Common myeloid progenitor, CD34-positive (primary cell): ENCODE data around the gene RTN4IP1.
"Not testable (repeated sequence)": the region's sequence is repeated elsewhere in the genome, so short reads cannot be mapped to it uniquely, and the experiment has no call there.

ENCODE experiments used
- CTCF ChIA-PET: fragments of 350-600 bp; sonication (Branson Sonifier 250); formaldehyde crosslinking; loops from one replicate; lab custom pipeline; 2021; ENCODE audit warnings: antibody characterized with exemption; lab: Charles Lee
- POLR2A ChIA-PET: fragments of 350-600 bp; sonication (Branson Sonifier 250); formaldehyde crosslinking; loops from one replicate; lab custom pipeline; 2021; ENCODE audit warnings: antibody characterized with exemption; lab: Charles Lee
- DNase-seq, 3 donors: peaks; one replicate each; pipeline versions ENCODE4 v3.0.0 to v3.0.0-alpha.2; 2013
- H3K27ac ChIP-seq, 2 experiments: 1 replicate in 1 of 2; 2 replicates in 1 of 2; pipeline ENCODE4 v1.7.0; 2013; ENCODE audit warnings: inconsistent platforms in 2 of 2, low read length in 2 of 2, mild to moderate bottlenecking in 2 of 2, low read depth in 1 of 2, moderate library complexity in 1 of 2; ENCODE audit not compliant: severe bottlenecking in 2 of 2, insufficient read depth in 1 of 2, poor library complexity in 1 of 2
- H3K27me3 ChIP-seq, 5 experiments: replicated peaks in 2 of 5; 1 replicate in 3 of 5; 2 replicates in 2 of 5; pipeline versions ENCODE4 v1.6.1 to v1.7.0; 2013; ENCODE audit warnings: low read length in 4 of 5, mild to moderate bottlenecking in 2 of 5, moderate library complexity in 2 of 5, inconsistent platforms in 1 of 5; ENCODE audit not compliant: insufficient read depth in 5 of 5, control insufficient read depth in 4 of 5
- H3K36me3 ChIP-seq, 4 experiments: 1 replicate in 2 of 4; 2 replicates in 2 of 4; pipeline versions ENCODE4 v1.6.1 to v1.7.0; 2013; ENCODE audit warnings: low read length in 3 of 4, control low read depth in 1 of 4, mild to moderate bottlenecking in 1 of 4; ENCODE audit not compliant: control insufficient read depth in 4 of 4, insufficient read depth in 4 of 4
- H3K4me1 ChIP-seq, 4 experiments: 1 replicate in 3 of 4; 2 replicates in 1 of 4; pipeline versions ENCODE4 v1.6.1 to v1.7.1; 2013; ENCODE audit warnings: low read length in 3 of 4, mild to moderate bottlenecking in 3 of 4, control low read depth in 1 of 4, inconsistent platforms in 1 of 4, moderate library complexity in 1 of 4; ENCODE audit not compliant: control insufficient read depth in 4 of 4, insufficient read depth in 4 of 4; ENCODE audit errors: control extremely low read depth in 1 of 4
- H3K4me3 ChIP-seq, 7 experiments: 1 replicate in 4 of 7; 2 replicates in 3 of 7; pipeline versions ENCODE4 v1.5.1 to v1.7.0; 2013; ENCODE audit warnings: mild to moderate bottlenecking in 7 of 7, low read length in 6 of 7, moderate library complexity in 6 of 7, inconsistent platforms in 2 of 7, low read depth in 2 of 7, control low read depth in 1 of 7; ENCODE audit not compliant: insufficient read depth in 4 of 7, control insufficient read depth in 1 of 7; ENCODE audit errors: extremely low read depth in 1 of 7
- H3K9me3 ChIP-seq, 5 experiments: 1 replicate in 4 of 5; 2 replicates in 1 of 5; pipeline versions ENCODE4 v1.6.1 to v1.7.1; 2013; ENCODE audit warnings: low read length in 4 of 5, mild to moderate bottlenecking in 2 of 5, inconsistent platforms in 1 of 5, low read depth in 1 of 5, moderate library complexity in 1 of 5; ENCODE audit not compliant: control insufficient read depth in 4 of 5, insufficient read depth in 2 of 5; ENCODE audit errors: control extremely low read depth in 1 of 5
- WGBS: methylation state at CpG from one replicate; pipeline ENCODE4 v1.1.5; 2013; ENCODE audit not compliant: insufficient coverage; 5-methylcytosine and 5-hydroxymethylcytosine counted together

RTN4IP1 gene

GRCh38 chr6:106628658-106629102 is 618 bp downstream of the RTN4IP1 start:
- Histone ChIP-seq H3K4me1 (peaks cover 8 to 18% (median 12%) of the 10 kb centered on the region in 4 experiments), H3K36me3 (no peaks in the 10 kb centered on the region), H3K4me3 (peak overlapping the region in 6 of 7 experiments; percentile 86 to 94 (median 91)), H3K27ac (peak overlapping the region; percentile 88 to 95), H3K27me3 (no peaks in the 10 kb centered on the region), H3K9me3 (no peaks in the 10 kb centered on the region)
- ChIA-PET POLR2A (no interaction called here), CTCF (no interaction called here)
- WGBS: 0% methylated on average over 2 of the region's 7 CpGs
- no peak for DNase-seq

GRCh38 chr6:106627760-106628159 is 1.5 kb downstream of the RTN4IP1 start:
- DNase-seq, H3K9me3 ChIP-seq, H3K36me3 ChIP-seq, CTCF ChIA-PET, H3K27me3 ChIP-seq, H3K4me3 ChIP-seq, H3K27ac ChIP-seq, POLR2A ChIA-PET: not testable (repeated sequence)
- 97% methylated on average over 11 of the region's 16 CpGs for WGBS
- H3K4me1 ChIP-seq: peaks cover 8 to 18% (median 12%) of the 10 kb centered on the region in 4 experiments

GRCh38 chr6:106626485-106626884 is 2.8 kb downstream of the RTN4IP1 start:
- no peak for DNase-seq
- H3K9me3 ChIP-seq: peaks cover 0 to 4% (median 0%) of the 10 kb centered on the region in 5 experiments
- peaks cover 8 to 18% (median 12%) of the 10 kb centered on the region in 4 experiments for H3K4me1 ChIP-seq
- no peak overlapping the region for H3K4me3 ChIP-seq
- WGBS: 89% methylated on average over 2 of the region's 2 CpGs
- H3K27me3 ChIP-seq: no peaks in the 10 kb centered on the region
- no peak overlapping the region for H3K27ac ChIP-seq
- POLR2A ChIA-PET: no interaction called here
- peaks cover 0 to 9% (median 3%) of the 10 kb centered on the region in 4 experiments for H3K36me3 ChIP-seq
- CTCF ChIA-PET: interaction anchor here (0.7 to 1.0 kb wide), 2 partner anchors 20 to 868 kb away, joined by 3 read pairs; no protein-coding TSS in a partner anchor

GRCh38 chr6:106623039-106623438 is 6.3 kb downstream of the RTN4IP1 start:
- CTCF ChIA-PET: interaction anchor here (0.5 kb wide), 1 partner anchor 34 kb away, joined by 3 read pairs; no protein-coding TSS in a partner anchor
- no peak for DNase-seq
- no CpG with 5 or more reads among the region's 1 CpG for WGBS
- H3K4me1 ChIP-seq: peaks cover 0 to 4% (median under 1%) of the 10 kb centered on the region in 4 experiments
- H3K27ac ChIP-seq: no peak overlapping the region
- peaks cover 3 to 9% (median 5%) of the 10 kb centered on the region in 4 experiments for H3K36me3 ChIP-seq
- H3K4me3 ChIP-seq: no peak overlapping the region
- POLR2A ChIA-PET: no interaction called here
- peaks cover 0 to 4% (median 0%) of the 10 kb centered on the region in 5 experiments for H3K9me3 ChIP-seq
- no peaks in the 10 kb centered on the region for H3K27me3 ChIP-seq

GRCh38 chr6:106622412-106622811 is 6.9 kb downstream of the RTN4IP1 start:
- POLR2A ChIA-PET: no interaction called here
- CTCF ChIA-PET: interaction anchor here (0.8 kb wide), 1 partner anchor 13 kb away, joined by 5 read pairs; no protein-coding TSS in a partner anchor
- no peak for DNase-seq
- WGBS: 99% methylated on average over 8 of the region's 8 CpGs
- H3K4me1 ChIP-seq: peaks cover 0 to 8% (median 0%) of the 10 kb centered on the region in 4 experiments
- H3K27ac ChIP-seq: no peak overlapping the region
- H3K4me3 ChIP-seq: no peak overlapping the region
- H3K27me3 ChIP-seq: no peaks in the 10 kb centered on the region
- peaks cover 0 to 4% (median 0%) of the 10 kb centered on the region in 5 experiments for H3K9me3 ChIP-seq
- peaks cover 3 to 9% (median 5%) of the 10 kb centered on the region in 4 experiments for H3K36me3 ChIP-seq

- no CpG with 5 or more reads among the region's 3 CpGs for WGBS
- no peak for DNase-seq
- peaks cover 0 to 4% (median 0%) of the 10 kb centered on the region in 5 experiments for H3K9me3 ChIP-seq
- peaks cover 0 to 15% (median 0%) of the 10 kb centered on the region in 4 experiments for H3K4me1 ChIP-seq
- H3K36me3 ChIP-seq: peaks cover 3 to 9% (median 7%) of the 10 kb centered on the region in 4 experiments
- POLR2A ChIA-PET: no interaction called here
- no peak overlapping the region for H3K4me3 ChIP-seq
- CTCF ChIA-PET: interaction anchor here (0.6 kb wide), 1 partner anchor 304 kb away, joined by 3 read pairs; no protein-coding TSS in a partner anchor
- no peak overlapping the region for H3K27ac ChIP-seq
- no peaks in the 10 kb centered on the region for H3K27me3 ChIP-seq
These were observed 8.2 kb downstream of the RTN4IP1 start for GRCh38 chr6:106620931-106621672.

GRCh38 chr6:106619223-106619622 is 10.1 kb downstream of the RTN4IP1 start:
- Histone ChIP-seq H3K4me3 (no peak overlapping the region), H3K4me1 (peaks cover 0 to 15% (median 1%) of the 10 kb centered on the region in 4 experiments), H3K27ac (no peak overlapping the region), H3K36me3 (peaks cover 3 to 9% (median 7%) of the 10 kb centered on the region in 4 experiments), H3K9me3 (peaks cover 0 to 4% (median 0%) of the 10 kb centered on the region in 5 experiments), H3K27me3 (no peaks in the 10 kb centered on the region)
- ChIA-PET CTCF (interaction anchor here (1.5 kb wide), 2 partner anchors 10 to 244 kb away, joined by 3 read pairs; no protein-coding TSS in a partner anchor), POLR2A (interaction anchor here (0.6 kb wide), 1 partner anchor 834 kb away, joined by 3 read pairs; no protein-coding TSS in a partner anchor)
- WGBS: no CpG with 5 or more reads among the region's 1 CpG
- no peak for DNase-seq
